Lower leg skin (tissue), 3 donors: ENCODE measurements around the gene TSPAN32.

ENCODE experiments used
- CTCF ChIP-seq, 3 donors: fragments of 450-650 bp; IDR thresholded peaks; one replicate each; pipeline ENCODE4 v1.5.1; 2016; ENCODE audit warnings: antibody characterized with exemption in 3 of 3, mild to moderate bottlenecking in 3 of 3, moderate library complexity in 2 of 3
- POLR2A ChIP-seq, 2 donors: fragments of 450-650 bp; IDR thresholded peaks; one replicate each; pipeline ENCODE4 v1.6.1; 2016 to 2017; ENCODE audit warnings: antibody characterized with exemption in 2 of 2, mild to moderate bottlenecking in 1 of 2, moderate library complexity in 1 of 2

GRCh38 chr11:2298795-2299761, 2.7 kb upstream of the TSPAN32 start:
- no peak for TF ChIP-seq CTCF (IDR thresholded peaks at IDR 0.05)
- no peak for TF ChIP-seq POLR2A (IDR thresholded peaks at IDR 0.05)
